HG02973 (cell line): ENCODE results near the gene LDB2.

Experiments
- ATAC-seq: cut with Tn5 transposase; IDR thresholded peaks from one replicate; pipeline ENCODE4 v1.9.1; 2021; ENCODE audit warnings: moderate library complexity; ENCODE audit not compliant: unreplicated experiment

Gene LDB2

GRCh38 chr4:16844816-16845586 lies 53.4 kb downstream of the LDB2 start:
- ATAC-seq, result no peak

DNA sequence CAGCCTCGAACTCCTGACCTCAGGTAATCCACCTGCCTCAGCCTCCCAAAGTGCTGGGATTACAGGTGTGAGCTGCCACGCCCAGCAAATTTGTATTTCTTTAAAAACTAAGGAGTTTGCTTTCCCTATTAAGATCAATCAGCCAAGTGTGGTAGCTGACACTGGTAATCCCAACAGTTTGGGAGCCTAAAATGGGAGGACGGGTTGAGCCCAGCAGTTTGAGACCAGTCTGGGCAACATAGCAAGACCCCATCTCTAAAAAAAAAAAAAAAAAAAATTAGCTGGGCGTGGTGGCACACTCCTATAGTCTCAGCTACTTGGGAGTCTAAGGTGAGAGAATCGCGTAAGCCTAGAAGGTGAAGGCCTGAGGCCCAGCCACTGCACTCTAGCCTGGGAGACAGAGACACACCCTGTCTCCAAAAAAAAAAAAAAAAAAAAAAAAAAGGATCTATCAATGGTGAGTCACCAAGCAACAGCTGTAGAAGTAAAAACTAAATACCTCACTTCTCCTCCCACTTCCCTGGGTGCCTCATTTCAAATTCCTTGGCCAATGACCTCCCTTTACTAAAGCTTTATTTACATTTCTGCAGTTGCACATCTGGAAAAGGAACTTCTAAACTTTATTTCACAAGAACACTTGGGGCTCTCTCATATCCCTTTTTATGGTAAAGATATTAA lies 54.5 kb downstream of the LDB2 start:
- ATAC-seq, result no peak

DNA sequence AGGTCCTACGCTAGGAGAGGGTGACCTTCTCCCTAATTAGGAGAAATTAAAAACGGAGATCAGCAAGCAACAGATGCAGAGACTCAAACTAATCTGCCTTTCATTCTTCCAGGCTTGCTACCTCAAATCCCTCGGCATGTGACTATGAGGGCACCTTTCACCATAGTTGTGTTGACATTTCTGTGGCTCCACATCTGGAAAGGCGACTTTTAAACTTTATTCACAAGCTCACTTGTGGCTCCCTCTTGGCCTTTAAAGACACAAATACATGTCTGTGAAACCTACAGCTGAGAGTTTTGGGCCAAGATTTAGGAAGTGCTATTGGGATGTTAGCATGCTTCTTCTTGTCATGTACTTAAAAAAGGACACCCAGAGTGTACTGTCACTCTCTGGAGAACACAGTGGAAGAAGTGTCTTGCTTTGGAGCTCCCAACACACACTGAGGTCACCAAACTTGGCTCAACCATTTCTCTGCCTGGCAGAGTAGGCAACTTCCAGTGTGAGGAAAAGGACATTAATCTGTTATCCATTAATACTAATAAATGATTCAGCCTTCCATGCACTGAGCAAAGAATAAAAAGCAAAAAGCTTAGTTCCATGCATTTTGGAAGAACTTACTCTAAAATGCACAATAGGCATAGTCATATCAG lies 60.1 kb downstream of the LDB2 start:
- no peak for ATAC-seq

DNA sequence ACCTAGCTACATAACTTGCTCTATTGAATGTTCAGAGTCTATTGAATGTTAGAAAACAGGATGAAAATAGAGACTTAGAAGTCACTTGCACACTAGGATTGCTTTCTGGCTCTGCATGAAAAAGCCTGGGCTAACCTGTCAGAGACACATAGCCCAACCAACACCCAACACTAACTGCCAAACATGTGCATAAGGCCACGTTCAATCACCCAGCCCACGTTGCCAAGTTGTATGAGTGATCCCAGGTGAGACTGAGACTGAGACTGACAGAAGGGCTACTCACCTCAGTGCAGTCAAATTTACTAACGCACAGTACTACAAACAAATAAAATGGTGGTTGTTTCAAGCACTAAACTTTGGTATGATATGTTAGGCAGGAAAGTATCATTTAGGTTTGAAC lies 61.0 kb downstream of the LDB2 start:
- ATAC-seq, result no peak

DNA sequence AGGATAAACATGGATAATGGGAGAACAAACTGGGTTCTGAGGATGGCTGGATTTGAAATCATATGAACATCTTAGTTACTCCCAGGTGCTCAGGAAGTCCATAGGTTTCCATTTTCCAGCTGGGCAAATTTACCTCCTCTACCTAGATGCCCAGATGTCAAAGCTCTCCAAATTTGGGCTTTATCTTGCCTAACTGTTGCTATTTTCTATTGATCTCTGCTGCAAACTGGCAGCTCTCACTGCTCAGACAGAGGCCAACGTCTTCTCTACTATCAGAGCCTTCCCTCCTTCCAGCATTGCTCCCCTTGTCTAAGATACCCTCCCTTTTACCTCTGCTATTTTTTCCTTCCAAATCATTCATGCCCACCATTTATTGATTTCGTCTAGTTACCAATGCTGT lies 62.1 kb downstream of the LDB2 start:
- ATAC-seq, result no peak

GRCh38 chr4:16835597-16836247 lies 62.7 kb downstream of the LDB2 start:
- ATAC-seq, result no peak

DNA sequence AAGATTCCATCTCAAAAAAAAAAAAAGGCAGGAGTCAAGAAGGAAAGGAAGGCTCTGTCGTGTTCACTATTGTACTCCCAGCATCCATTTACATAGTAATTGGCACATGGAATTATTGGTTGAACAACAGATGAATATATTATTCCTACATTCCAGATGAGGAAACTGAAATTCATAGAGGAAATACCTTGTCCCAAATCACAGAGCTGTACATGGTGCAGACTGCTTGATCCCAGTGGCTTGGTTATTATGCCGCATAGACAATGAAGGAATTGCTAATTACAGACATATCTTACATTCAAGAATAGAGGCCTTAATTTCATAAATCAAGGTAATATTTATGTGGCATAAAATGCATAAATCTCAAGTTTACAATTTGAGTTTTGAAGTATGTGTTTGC lies 63.6 kb downstream of the LDB2 start:
- no peak for ATAC-seq

DNA sequence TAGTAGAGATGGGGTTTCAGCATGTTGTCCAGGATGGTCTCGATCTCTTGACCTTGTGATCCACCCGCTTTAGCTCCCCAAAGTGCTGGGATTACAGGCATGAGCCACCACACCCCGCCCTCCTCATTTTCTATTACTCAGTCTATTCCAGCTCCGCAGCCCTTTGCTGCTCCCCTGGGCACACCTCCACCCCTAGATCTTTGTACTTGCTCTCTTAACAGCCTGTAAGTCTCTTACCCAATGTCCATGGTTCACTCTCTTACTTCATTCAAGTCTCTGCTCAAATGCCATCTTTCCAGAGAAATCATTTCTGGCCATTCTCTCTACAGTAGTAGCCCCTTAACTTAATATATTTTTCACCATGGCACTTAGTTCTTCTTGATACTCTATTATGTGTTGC lies 64.7 kb downstream of the LDB2 start:
- no peak for ATAC-seq

- ATAC-seq, result no peak
Measured at GRCh38 chr4:16830081-16830480, 68.4 kb downstream of the LDB2 start.

GRCh38 chr4:16827794-16828724 lies 70.4 kb downstream of the LDB2 start:
- ATAC-seq, result no peak

- no peak for ATAC-seq
Measured at GRCh38 chr4:16827045-16827444, 71.4 kb downstream of the LDB2 start.

- no peak for ATAC-seq
Measured at GRCh38 chr4:16826406-16826910, 72.0 kb downstream of the LDB2 start.

DNA sequence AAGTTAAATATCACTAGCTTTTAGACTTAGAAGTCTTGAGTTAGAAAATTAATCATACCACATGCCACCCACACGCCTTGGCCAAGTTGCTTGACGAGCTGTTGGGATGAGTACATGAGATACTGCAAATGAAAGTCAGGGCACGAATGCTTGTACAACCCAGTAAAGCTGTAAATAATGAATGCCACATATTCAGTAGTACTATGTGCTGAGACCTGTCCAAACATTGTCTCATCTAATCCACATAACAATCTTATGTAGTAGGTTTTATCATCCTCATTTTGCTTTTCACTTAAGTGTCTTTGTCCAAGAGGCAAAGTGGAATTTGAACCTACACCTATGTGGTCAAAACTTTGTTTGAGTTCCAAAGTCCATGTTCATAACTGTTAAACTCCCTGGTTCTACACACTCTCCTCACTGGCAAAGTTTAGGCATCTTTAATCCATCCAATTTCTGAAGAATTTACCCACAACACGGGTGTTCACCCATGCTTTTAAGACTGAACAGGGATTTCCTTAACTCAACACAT lies 74.1 kb downstream of the LDB2 start:
- ATAC-seq, result no peak

DNA sequence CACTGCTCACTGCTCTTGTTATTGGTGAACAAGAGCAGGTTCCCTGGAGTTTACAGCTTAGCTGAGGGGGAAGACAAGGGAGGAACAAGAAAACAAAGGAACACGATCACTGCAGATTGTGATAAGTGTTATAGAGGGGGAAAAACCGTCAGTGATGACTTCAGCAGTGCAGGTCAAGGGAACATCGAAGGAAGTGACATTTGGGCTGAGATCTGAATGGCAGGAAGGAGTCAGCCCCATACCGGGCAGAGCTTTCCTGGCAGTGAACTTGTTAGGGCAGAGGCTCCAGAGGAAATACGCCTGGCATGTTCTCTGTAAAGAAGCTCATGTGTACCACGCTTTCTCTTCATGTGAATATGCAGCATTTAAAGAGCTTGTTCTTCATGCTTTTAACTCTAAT lies 78.1 kb downstream of the LDB2 start:
- ATAC-seq, result no peak

DNA sequence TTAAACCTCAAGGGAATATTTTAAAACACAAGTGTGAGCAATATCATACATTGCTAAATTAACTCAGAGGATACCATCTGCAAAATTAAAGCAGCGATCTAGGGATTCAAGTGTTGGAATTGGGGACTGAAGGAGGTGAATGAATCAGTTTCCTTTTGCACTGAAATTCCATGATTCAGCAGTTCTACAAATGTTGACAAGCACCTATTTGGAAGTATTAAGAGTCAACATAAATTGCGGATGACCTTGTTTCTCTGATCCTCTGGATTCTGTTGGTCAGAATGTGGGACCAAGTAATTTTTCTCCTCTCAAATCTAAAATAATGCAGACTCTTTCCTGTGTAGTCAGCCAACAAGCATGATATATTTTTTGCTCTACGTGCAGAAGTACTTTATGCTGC lies 78.8 kb downstream of the LDB2 start:
- no peak for ATAC-seq

- ATAC-seq, result no peak
Measured at GRCh38 chr4:16818005-16818404, 80.4 kb downstream of the LDB2 start.

GRCh38 chr4:16817286-16817685 lies 81.2 kb downstream of the LDB2 start:
- ATAC-seq, result no peak

- no peak for ATAC-seq
Measured at GRCh38 chr4:16814361-16814760, 84.1 kb downstream of the LDB2 start.

- no peak for ATAC-seq
Measured at GRCh38 chr4:16812041-16812440, 86.4 kb downstream of the LDB2 start.

- ATAC-seq, result no peak
Measured at GRCh38 chr4:16809943-16810342, 88.5 kb downstream of the LDB2 start.
